Caco-2 (cell line): Measurements from ENCODE around the gene MRI1. TPM values are rescaled to one million over a fixed set of nuclear protein-coding genes. Genes with fewer than 3 reads are reported as not detected.
A peak's percentile ranks its signal among the peaks of the same experiment; 100 is the strongest.

Source experiments
- BruUV-seq: library from RNA; stranded (reverse); fragments of 400-500 nt; replicated peaks from 2 replicates; lab custom pipeline; 2021; lab: Mats Ljungman, UMichigan
- CTCF ChIA-PET: fragments of 300-600 bp; sonication (Branson Sonifier 250); formaldehyde crosslinking; loops from one replicate; lab custom pipeline; 2022; ENCODE audit warnings: antibody characterized with exemption; lab: Charles Lee
- POLR2A ChIA-PET: fragments of 300-600 bp; sonication (Branson Sonifier 250); formaldehyde crosslinking; loops from one replicate; lab custom pipeline; 2022; ENCODE audit warnings: antibody characterized with exemption; lab: Charles Lee
- DNase-seq, 2 experiments: peaks; one replicate each; pipeline versions ENCODE4 v3.0.0 to v3.0.0-alpha.2; 2020 to 2022
- H3K27me3 ChIP-seq: replicated peaks from 2 replicates; pipeline ENCODE4 v1.6.0; 2011; ENCODE audit warnings: low read length; ENCODE audit not compliant: control insufficient read depth, insufficient read depth
- H3K36me3 ChIP-seq: 2 replicates; pipeline ENCODE4 v1.5.1; 2011; ENCODE audit warnings: low read length; ENCODE audit not compliant: control insufficient read depth, insufficient read depth
- H3K4me1 ChIP-seq: fragments of 250-450 bp; sonication (Bioruptor Pico); 2 replicates; pipeline ENCODE4 v1.5.1; 2020; ENCODE audit warnings: mild to moderate bottlenecking
- H3K4me3 ChIP-seq: 2 replicates; pipeline ENCODE4 v1.5.1; 2011; ENCODE audit warnings: low read depth, mild to moderate bottlenecking, control low read depth, low read length
- H3K9me3 ChIP-seq: fragments of 250-450 bp; sonication (Bioruptor Pico); 2 replicates; pipeline ENCODE4 v1.5.1; 2020; ENCODE audit warnings: mild to moderate bottlenecking, moderate library complexity
- H3K27ac Mint-ChIP-seq: one replicate; pipeline ENCODE4 v1.8.0; 2022; ENCODE audit warnings: mixed read lengths; ENCODE audit not compliant: unreplicated experiment
- H3K27me3 Mint-ChIP-seq: one replicate; pipeline ENCODE4 v1.8.0; 2022; ENCODE audit warnings: mixed read lengths; ENCODE audit not compliant: insufficient read depth, unreplicated experiment
- H3K36me3 Mint-ChIP-seq: one replicate; pipeline ENCODE4 v1.8.0; 2022; ENCODE audit warnings: mild to moderate bottlenecking, mixed read lengths; ENCODE audit not compliant: insufficient read depth, unreplicated experiment
- H3K4me1 Mint-ChIP-seq: one replicate; pipeline ENCODE4 v1.8.0; 2022; ENCODE audit warnings: low read depth, mixed read lengths; ENCODE audit not compliant: unreplicated experiment
- H3K4me3 Mint-ChIP-seq: one replicate; pipeline ENCODE4 v1.8.0; 2022; ENCODE audit warnings: mild to moderate bottlenecking, moderate library complexity, mixed read lengths; ENCODE audit not compliant: unreplicated experiment
- H3K9me3 Mint-ChIP-seq: one replicate; pipeline ENCODE4 v1.8.0; 2022; ENCODE audit warnings: mixed read lengths; ENCODE audit not compliant: unreplicated experiment
- intact Hi-C: fragments of 100-400 bp; cut with micrococcal nuclease; formaldehyde crosslinking; loops from one replicate; pipeline ENCODE4 v1.10.0; 2022; ENCODE audit not compliant: unreplicated experiment
- total RNA-seq: library from RNA; stranded (reverse); gene quantifications from 2 replicates; pipeline ENCODE4 v1.2.3, GENCODE V29; 2022
- TF ChIP-seq, protein P1 (sequence below), 2 experiments: fragments of 200-600 bp in 1 of 2; IDR thresholded peaks; 1 replicate in 1 of 2; 2 replicates in 1 of 2; pipeline versions ENCODE4 v1.5.1 to v1.8.0; 2011 to 2022; ENCODE audit warnings: antibody characterized with exemption in 1 of 2, control low read depth in 1 of 2, inconsistent platforms in 1 of 2, low read depth in 1 of 2, low read length in 1 of 2, mild to moderate bottlenecking in 1 of 2, moderate library complexity in 1 of 2; ENCODE audit not compliant: insufficient read depth in 1 of 2, severe bottlenecking in 1 of 2, unreplicated experiment in 1 of 2

The MRI1 gene
- total RNA-seq, 1 experiment from 2014 or later, result 25.7 TPM

DNA sequence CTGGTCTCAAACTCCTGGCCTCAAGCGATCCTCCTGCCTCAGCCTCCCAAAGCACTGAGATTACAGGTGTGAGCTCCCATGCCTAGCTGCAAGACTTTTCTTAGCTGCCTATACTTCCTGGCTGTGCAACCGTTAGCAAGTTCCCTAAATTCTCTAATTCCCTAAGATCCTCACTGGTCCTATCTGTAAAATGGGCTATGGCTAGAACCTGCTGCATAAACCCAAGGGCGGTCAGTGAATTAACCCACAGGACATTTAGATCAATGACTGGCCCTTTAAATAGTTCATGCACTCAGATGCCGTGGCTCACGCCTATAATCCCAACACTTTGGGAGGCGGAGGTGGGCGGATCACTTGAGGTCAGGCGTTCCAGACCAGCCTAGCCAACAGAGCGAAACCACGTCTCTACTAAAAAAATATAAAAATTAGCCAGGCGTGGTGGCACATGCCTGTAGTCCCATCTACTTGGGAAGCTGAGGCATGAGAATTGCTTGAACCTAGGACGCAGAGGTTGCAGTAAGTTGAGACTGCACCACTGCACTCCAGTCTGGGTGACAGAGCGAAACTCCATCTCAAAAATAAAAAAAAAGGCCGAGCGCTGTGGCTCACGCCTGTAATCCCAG, 5.8 kb downstream of the MRI1 start:
- H3K36me3 ChIP-seq, result no peaks in the 10 kb centered on the region
- no TSS peak for BruUV-seq
- no peak for DNase-seq
- no peaks in the 10 kb centered on the region for H3K9me3 Mint-ChIP-seq
- no peak overlapping the region for H3K4me3 ChIP-seq
- H3K27me3 Mint-ChIP-seq, result no peaks in the 10 kb centered on the region
- intact Hi-C loops, result no loop called here
- TF ChIP-seq, protein P1, sequence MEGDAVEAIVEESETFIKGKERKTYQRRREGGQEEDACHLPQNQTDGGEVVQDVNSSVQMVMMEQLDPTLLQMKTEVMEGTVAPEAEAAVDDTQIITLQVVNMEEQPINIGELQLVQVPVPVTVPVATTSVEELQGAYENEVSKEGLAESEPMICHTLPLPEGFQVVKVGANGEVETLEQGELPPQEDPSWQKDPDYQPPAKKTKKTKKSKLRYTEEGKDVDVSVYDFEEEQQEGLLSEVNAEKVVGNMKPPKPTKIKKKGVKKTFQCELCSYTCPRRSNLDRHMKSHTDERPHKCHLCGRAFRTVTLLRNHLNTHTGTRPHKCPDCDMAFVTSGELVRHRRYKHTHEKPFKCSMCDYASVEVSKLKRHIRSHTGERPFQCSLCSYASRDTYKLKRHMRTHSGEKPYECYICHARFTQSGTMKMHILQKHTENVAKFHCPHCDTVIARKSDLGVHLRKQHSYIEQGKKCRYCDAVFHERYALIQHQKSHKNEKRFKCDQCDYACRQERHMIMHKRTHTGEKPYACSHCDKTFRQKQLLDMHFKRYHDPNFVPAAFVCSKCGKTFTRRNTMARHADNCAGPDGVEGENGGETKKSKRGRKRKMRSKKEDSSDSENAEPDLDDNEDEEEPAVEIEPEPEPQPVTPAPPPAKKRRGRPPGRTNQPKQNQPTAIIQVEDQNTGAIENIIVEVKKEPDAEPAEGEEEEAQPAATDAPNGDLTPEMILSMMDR (IDR thresholded peaks at IDR 0.05; ENCODE audit: insufficient read depth in 1 of 2, low read depth in 1 of 2, low read length in 1 of 2, severe bottlenecking in 1 of 2, unreplicated experiment in 1 of 2), result no peak
- H3K27ac Mint-ChIP-seq, result no peak overlapping the region
- no peaks in the 10 kb centered on the region for H3K27me3 ChIP-seq
- H3K4me1 ChIP-seq, result 0 out of 2 replicates have a peak, but pooled peaks cover 4% of the 10 kb centered on the region
- no peak overlapping the region for H3K4me3 Mint-ChIP-seq
- ChIA-PET POLR2A (no interaction called here), CTCF (no interaction called here)
- H3K4me1 Mint-ChIP-seq, result peaks cover 8% of the 10 kb centered on the region
- peaks cover 20% of the 10 kb centered on the region for H3K36me3 Mint-ChIP-seq
- H3K9me3 ChIP-seq, result no peaks in the 10 kb centered on the region

DNA sequence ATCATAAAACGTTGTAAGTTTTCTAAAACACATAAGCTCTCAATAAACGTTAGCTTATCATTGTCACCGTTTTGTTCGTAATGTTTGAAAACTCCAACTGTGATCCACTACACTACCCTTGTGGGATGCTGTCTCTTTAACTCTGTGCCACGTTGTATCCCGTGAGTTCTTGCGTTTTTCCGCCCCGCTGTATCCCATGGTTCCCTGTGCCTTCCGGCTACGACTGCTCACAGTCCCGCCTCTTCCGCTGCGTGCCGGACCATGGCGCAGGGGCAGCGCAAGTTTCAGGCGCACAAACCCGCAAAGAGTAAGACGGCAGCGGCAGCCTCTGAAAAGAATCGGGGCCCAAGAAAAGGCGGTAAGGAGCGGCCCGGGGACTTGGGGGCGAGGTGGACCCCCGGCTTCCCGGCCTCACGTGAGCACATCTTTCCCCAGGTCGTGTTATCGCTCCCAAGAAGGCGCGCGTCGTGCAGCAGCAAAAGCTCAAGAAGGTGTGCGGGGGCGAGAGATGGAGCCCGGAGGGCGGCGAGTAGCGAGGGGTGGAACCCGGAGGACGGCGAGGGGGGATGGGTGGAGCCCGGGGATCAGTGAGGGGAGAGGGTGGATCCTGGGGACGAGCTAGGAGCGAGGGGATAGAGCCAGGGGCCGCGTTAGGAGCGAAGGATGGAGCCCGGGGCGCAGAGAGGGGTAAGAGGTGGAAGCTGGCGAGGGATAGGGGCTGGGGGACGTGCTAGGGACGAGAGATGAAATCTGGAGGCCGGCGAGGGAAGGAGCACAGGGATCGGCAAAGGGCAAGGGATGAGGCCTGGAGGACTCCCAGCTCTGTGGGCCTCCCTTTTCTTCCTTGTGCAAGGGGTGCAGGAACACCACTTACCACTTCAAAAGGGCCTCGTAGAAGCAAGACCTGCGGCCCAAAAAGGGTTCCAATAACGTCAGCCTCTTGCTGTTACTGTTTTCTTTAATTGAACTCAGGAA, 10.2 kb downstream of the MRI1 start, which contains the start of gene C19orf53:
Gene C19orf53, plus strand, starts transcription at position 240 of the 975 bp plus-strand sequence. Its CDS starts 22 bp downstream, at position 262.
- BruUV-seq, result no TSS peak
- H3K4me3 ChIP-seq, result peak within 1 kb of the TSS; percentile 99
- no peaks in the 10 kb centered on the region for H3K4me1 ChIP-seq
- TF ChIP-seq, protein P1 (IDR thresholded peaks at IDR 0.05; ENCODE audit: insufficient read depth in 1 of 2, low read depth in 1 of 2, low read length in 1 of 2, severe bottlenecking in 1 of 2, unreplicated experiment in 1 of 2), result no peak
- DNase-seq, result peak; percentile 87 to 89
- Mint-ChIP-seq H3K27me3 (no peaks in the 10 kb centered on the region), H3K4me3 (peak within 1 kb of the TSS; percentile 93), H3K4me1 (peaks cover 8% of the 10 kb centered on the region), H3K36me3 (peaks cover 38% of the 10 kb centered on the region), H3K27ac (peak within 1 kb of the TSS; percentile 94), H3K9me3 (no peaks in the 10 kb centered on the region)
- POLR2A ChIA-PET, result interaction anchor here (0.5 to 2.3 kb wide), 7 partner anchors 10 to 96 kb away, joined by 3 to 9 read pairs (median 6); partner anchors contain the start of gene MRI1
- CTCF ChIA-PET, result interaction anchor here (1.2 to 1.7 kb wide), 2 partner anchors 55 to 88 kb away, joined by 3 to 8 read pairs; no protein-coding TSS in a partner anchor
- no peaks in the 10 kb centered on the region for H3K9me3 ChIP-seq
- H3K27me3 ChIP-seq, result no peaks in the 10 kb centered on the region
- intact Hi-C loops, result loop anchor here (2.0 kb wide), 1 partner anchor 20 kb away; the partner anchor contains the start of gene ZSWIM4
- peaks cover 5% of the 10 kb centered on the region; the same call in 1 of the 2 replicates for H3K36me3 ChIP-seq

DNA sequence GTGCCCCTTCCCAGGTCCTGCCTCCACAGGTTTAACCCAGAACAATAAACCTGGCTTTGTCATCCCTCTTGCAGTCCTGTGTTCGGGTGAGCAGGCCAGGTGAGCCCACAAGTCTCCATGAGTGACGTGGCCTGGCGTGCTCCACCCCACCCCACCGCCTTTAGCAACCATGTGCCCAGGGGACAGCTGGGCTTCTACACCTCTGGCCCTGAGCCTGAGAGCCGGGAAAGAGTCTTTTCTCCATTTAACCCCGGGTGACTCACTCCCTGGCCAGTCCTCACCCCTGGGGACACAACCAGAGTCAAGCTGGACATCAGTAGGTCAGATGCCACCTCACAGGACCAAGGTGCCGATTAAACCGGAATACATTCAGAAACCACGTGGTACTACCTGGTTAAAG, 14.1 kb downstream of the MRI1 start:
- Mint-ChIP-seq H3K9me3 (no peaks in the 10 kb centered on the region), H3K36me3 (peaks cover 36% of the 10 kb centered on the region), H3K27ac (no peak overlapping the region), H3K27me3 (no peaks in the 10 kb centered on the region), H3K4me1 (peaks cover 14% of the 10 kb centered on the region), H3K4me3 (no peak overlapping the region)
- intact Hi-C loops, result no loop called here
- H3K9me3 ChIP-seq, result no peaks in the 10 kb centered on the region
- ChIA-PET POLR2A (no interaction called here), CTCF (no interaction called here)
- H3K36me3 ChIP-seq, result peaks cover 5% of the 10 kb centered on the region; the same call in 1 of the 2 replicates
- H3K4me1 ChIP-seq, result no peaks in the 10 kb centered on the region
- no peaks in the 10 kb centered on the region for H3K27me3 ChIP-seq
- no peak for DNase-seq
- BruUV-seq, result no TSS peak
- TF ChIP-seq, protein P1 (IDR thresholded peaks at IDR 0.05; ENCODE audit: insufficient read depth in 1 of 2, low read depth in 1 of 2, low read length in 1 of 2, severe bottlenecking in 1 of 2, unreplicated experiment in 1 of 2), result no peak
- no peak overlapping the region for H3K4me3 ChIP-seq
